Fibroblast of lung (primary cell): ENCODE measurements around the gene LYPD6.

Experiments used
- EZH2 ChIP-seq: IDR thresholded peaks from 2 replicates; pipeline ENCODE4 v1.5.1; 2012; ENCODE audit warnings: low read length, control low read depth, mild to moderate bottlenecking; ENCODE audit errors: missing control alignments
- TF ChIP-seq, protein P1 (sequence below), 2 donors: IDR thresholded peaks in 1 of 2; conservative IDR thresholded peaks in 1 of 2; 1 replicate in 1 of 2; 2 replicates in 1 of 2; pipeline ENCODE4 v1.5.1; 2011 to 2012; ENCODE audit warnings: low read length in 2 of 2, control low read depth in 1 of 2, inconsistent platforms in 1 of 2, low read depth in 1 of 2, mild to moderate bottlenecking in 1 of 2

- TF ChIP-seq, protein P1, sequence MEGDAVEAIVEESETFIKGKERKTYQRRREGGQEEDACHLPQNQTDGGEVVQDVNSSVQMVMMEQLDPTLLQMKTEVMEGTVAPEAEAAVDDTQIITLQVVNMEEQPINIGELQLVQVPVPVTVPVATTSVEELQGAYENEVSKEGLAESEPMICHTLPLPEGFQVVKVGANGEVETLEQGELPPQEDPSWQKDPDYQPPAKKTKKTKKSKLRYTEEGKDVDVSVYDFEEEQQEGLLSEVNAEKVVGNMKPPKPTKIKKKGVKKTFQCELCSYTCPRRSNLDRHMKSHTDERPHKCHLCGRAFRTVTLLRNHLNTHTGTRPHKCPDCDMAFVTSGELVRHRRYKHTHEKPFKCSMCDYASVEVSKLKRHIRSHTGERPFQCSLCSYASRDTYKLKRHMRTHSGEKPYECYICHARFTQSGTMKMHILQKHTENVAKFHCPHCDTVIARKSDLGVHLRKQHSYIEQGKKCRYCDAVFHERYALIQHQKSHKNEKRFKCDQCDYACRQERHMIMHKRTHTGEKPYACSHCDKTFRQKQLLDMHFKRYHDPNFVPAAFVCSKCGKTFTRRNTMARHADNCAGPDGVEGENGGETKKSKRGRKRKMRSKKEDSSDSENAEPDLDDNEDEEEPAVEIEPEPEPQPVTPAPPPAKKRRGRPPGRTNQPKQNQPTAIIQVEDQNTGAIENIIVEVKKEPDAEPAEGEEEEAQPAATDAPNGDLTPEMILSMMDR (conservative IDR thresholded peaks at IDR 0.05 in 1 of 2, IDR thresholded peaks at IDR 0.05 in 1 of 2; ENCODE audit: low read depth in 1 of 2, low read length in 2 of 2): no peak
- TF ChIP-seq EZH2: no peak
Observed at GRCh38 chr2:149380205-149380604, 49.8 kb downstream of the LYPD6 start.
